Muscle of leg (tissue), 11 donors: ENCODE results near the gene PCDHB10. TPM values are rescaled to one million over a fixed set of nuclear protein-coding genes. Genes with fewer than 3 reads are reported as not detected.
A peak's percentile ranks its signal among the peaks of the same experiment; 100 is the strongest.
"Not testable (repeated sequence)": the region's sequence is repeated elsewhere in the genome, so short reads cannot be mapped to it uniquely, and the experiment has no call there.

Experiments used
- DNase-seq: peaks from one replicate; pipeline ENCODE4 v3.0.0; 2013
- H3K27ac ChIP-seq: one replicate; pipeline ENCODE4 v1.5.1; 2013; ENCODE audit warnings: mild to moderate bottlenecking, low read length, control low read depth
- H3K27me3 ChIP-seq: one replicate; pipeline ENCODE4 v1.6.1; 2013; ENCODE audit warnings: low read length; ENCODE audit not compliant: control insufficient read depth, insufficient read depth
- H3K36me3 ChIP-seq: one replicate; pipeline ENCODE4 v1.6.1; 2013; ENCODE audit warnings: low read length; ENCODE audit not compliant: control insufficient read depth, insufficient read depth
- H3K4me1 ChIP-seq: one replicate; pipeline ENCODE4 v1.6.1; 2013; ENCODE audit warnings: low read length; ENCODE audit not compliant: control insufficient read depth, insufficient read depth
- H3K4me3 ChIP-seq: one replicate; pipeline ENCODE4 v1.5.1; 2013; ENCODE audit warnings: low read length, control low read depth
- H3K9me3 ChIP-seq: replicated peaks from 2 replicates; pipeline ENCODE4 v1.6.1; 2013; ENCODE audit warnings: low read depth, low read length; ENCODE audit not compliant: control insufficient read depth
- WGBS: methylation state at CpG from one replicate; pipeline ENCODE4 v1.1.5; 2013; ENCODE audit warnings: missing lambda C conversion rate; ENCODE audit not compliant: insufficient coverage; 5-methylcytosine and 5-hydroxymethylcytosine counted together
- polyA plus RNA-seq, 8 donors: library from polyadenylated mRNA; unstranded; fragments of 120-200 nt; gene quantifications; one replicate each; pipeline versions ENCODE4 v1.2.1 to v1.2.3, GENCODE V29; 2013; ENCODE audit warnings: inconsistent platforms in 1 of 8, low replicate concordance in 1 of 8; ENCODE audit not compliant: insufficient read length in 8 of 8, insufficient read depth in 1 of 8
- total RNA-seq: library from RNA; stranded (reverse); fragments of 120-200 nt; gene quantifications from one replicate; pipeline ENCODE4 v1.2.4, GENCODE V29; 2013

Gene PCDHB10
- total and polyA plus RNA-seq, 9 donors: 2.1 to 5.1 (median 4.7) TPM

DNA sequence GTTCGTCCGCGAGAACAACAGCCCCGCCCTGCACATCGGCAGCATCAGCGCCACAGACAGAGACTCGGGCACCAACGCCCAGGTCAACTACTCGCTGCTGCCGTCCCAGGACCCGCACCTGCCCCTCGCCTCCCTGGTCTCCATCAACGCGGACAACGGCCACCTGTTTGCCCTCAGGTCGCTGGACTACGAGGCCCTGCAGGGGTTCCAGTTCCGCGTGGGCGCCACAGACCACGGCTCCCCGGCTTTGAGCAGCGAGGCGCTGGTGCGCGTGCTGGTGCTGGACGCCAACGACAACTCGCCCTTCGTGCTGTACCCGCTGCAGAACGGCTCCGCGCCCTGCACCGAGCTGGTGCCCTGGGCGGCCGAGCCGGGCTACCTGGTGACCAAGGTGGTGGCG, 18.1 kb downstream of the PCDHB10 start:
- not testable (repeated sequence) for H3K27me3 ChIP-seq, H3K4me3 ChIP-seq, DNase-seq, H3K36me3 ChIP-seq, H3K4me1 ChIP-seq, H3K27ac ChIP-seq
- 31% methylated on average over 16 of the region's 39 CpGs for WGBS
- peaks cover 43% of the 10 kb centered on the region for H3K9me3 ChIP-seq

DNA sequence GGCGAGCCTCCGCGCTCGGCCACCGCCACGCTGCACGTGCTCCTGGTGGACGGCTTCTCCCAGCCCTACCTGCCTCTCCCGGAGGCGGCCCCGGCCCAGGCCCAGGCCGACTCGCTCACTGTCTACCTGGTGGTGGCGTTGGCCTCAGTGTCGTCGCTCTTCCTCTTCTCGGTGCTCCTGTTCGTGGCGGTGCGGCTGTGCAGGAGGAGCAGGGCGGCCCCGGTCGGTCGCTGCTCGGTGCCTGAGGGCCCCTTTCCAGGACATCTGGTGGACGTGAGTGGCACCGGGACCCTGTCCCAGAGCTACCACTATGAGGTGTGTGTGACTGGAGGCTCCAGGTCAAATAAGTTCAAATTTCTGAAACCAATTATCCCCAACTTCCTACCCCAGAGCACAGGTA, 18.7 kb downstream of the PCDHB10 start:
- H3K27ac ChIP-seq, H3K4me1 ChIP-seq, H3K36me3 ChIP-seq, H3K4me3 ChIP-seq, H3K27me3 ChIP-seq, DNase-seq: not testable (repeated sequence)
- H3K9me3 ChIP-seq: peaks cover 42% of the 10 kb centered on the region
- 19% methylated on average over 8 of the region's 27 CpGs for WGBS

DNA sequence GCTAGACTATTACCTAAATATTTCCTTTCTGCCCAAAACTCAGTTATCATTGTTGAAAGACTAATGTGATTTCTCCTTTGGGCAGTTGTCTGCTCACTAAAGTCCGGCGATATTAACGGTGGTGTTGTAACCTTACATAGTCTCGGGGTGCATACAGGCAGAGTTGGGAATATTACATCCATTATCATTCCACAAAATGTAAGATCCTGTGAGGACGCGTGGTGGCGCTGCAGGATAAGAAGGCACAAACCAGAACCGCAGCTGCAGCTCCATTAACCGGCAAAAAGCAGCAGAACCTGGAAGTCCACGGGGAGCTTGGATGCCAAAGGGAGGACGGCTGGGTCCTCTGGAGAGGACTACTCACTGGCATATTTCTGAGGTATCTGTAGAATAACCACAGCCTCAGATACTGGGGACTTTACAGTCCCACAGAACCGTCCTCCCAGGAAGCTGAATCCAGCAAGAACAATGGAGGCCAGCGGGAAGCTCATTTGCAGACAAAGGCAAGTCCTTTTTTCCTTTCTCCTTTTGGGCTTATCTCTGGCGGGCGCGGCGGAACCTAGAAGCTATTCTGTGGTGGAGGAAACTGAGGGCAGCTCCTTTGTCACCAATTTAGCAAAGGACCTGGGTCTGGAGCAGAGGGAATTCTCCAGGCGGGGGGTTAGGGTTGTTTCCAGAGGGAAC, 21.6 kb downstream of the PCDHB10 start, which contains the start of gene PCDHB13:
PCDHB13 (plus strand) TSS at position 264 of the 684 bp plus-strand sequence; CDS start at position 469, 205 bp downstream.
- not testable (repeated sequence) for H3K36me3 ChIP-seq, H3K27me3 ChIP-seq, H3K27ac ChIP-seq, H3K4me1 ChIP-seq, H3K4me3 ChIP-seq
- WGBS: no CpG with 5 or more reads among the region's 18 CpGs
- H3K9me3 ChIP-seq: peaks cover 45% of the 10 kb centered on the region
- peak; percentile 22 for DNase-seq

DNA sequence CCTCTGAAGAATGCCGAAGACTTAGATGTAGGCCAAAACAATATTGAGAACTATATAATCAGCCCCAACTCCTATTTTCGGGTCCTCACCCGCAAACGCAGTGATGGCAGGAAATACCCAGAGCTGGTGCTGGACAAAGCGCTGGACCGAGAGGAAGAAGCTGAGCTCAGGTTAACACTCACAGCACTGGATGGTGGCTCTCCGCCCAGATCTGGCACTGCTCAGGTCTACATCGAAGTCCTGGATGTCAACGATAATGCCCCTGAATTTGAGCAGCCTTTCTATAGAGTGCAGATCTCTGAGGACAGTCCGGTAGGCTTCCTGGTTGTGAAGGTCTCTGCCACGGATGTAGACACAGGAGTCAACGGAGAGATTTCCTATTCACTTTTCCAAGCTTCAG, 22.4 kb downstream of the PCDHB10 start:
- 56% methylated on average over 3 of the region's 12 CpGs for WGBS
- H3K4me1 ChIP-seq, H3K4me3 ChIP-seq, H3K27ac ChIP-seq, DNase-seq, H3K36me3 ChIP-seq, H3K27me3 ChIP-seq: not testable (repeated sequence)
- peaks cover 42% of the 10 kb centered on the region for H3K9me3 ChIP-seq

DNA sequence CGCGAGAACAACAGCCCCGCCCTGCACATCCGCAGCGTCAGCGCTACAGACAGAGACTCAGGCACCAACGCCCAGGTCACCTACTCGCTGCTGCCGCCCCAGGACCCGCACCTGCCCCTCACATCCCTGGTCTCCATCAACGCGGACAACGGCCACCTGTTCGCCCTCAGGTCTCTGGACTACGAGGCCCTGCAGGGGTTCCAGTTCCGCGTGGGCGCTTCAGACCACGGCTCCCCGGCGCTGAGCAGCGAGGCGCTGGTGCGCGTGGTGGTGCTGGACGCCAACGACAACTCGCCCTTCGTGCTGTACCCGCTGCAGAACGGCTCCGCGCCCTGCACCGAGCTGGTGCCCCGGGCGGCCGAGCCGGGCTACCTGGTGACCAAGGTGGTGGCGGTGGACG, 23.4 kb downstream of the PCDHB10 start:
- H3K36me3 ChIP-seq, H3K27me3 ChIP-seq, DNase-seq, H3K4me3 ChIP-seq, H3K4me1 ChIP-seq, H3K27ac ChIP-seq: not testable (repeated sequence)
- 29% methylated on average over 21 of the region's 40 CpGs for WGBS
- H3K9me3 ChIP-seq: peaks cover 38% of the 10 kb centered on the region

DNA sequence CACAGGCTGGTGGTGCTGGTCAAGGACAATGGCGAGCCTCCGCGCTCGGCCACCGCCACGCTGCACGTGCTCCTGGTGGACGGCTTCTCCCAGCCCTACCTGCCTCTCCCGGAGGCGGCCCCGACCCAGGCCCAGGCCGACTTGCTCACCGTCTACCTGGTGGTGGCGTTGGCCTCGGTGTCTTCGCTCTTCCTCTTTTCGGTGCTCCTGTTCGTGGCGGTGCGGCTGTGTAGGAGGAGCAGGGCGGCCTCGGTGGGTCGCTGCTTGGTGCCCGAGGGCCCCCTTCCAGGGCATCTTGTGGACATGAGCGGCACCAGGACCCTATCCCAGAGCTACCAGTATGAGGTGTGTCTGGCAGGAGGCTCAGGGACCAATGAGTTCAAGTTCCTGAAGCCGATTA, 23.9 kb downstream of the PCDHB10 start:
- H3K4me3 ChIP-seq, DNase-seq, H3K27me3 ChIP-seq, H3K27ac ChIP-seq, H3K4me1 ChIP-seq, H3K36me3 ChIP-seq: not testable (repeated sequence)
- H3K9me3 ChIP-seq: peaks cover 40% of the 10 kb centered on the region
- WGBS: 35% methylated on average over 10 of the region's 26 CpGs

DNA sequence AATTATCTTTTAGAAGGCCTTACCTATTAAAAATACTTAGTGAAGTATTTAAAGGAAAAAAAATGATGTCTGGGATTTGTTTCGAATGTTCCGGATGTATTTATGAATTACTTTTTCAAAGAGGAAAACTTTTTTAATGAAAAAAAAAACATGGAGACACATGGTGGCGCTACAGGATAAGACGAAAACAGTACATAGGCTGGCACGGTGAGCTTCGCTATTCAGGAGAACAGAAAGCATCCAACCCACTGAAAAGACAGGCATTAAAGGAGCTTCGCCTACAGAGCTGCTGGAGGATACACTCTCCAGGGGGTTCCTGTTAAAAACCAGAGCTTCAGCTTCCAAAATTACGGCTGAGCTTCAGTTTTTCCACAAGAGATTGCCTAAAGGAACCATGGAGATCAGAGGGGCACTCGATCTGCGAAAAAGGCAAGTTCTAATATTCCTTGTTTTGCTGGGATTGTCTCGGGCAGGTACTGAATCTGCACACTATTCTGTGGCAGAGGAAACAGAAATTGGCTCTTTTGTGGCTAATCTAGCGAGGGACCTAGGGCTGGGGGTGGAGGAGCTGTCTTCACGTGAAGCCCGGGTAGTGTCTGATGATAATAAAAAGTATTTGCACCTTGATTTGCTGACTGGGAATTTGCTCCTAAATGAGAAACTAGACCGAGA, 31.1 kb downstream of the PCDHB10 start, which contains the start of gene PCDHB14:
PCDHB14 (plus strand) TSS at position 232 of the 672 bp plus-strand sequence; CDS start at position 395, 163 bp downstream.
- Histone ChIP-seq H3K4me1 (no peaks in the 10 kb centered on the region), H3K27ac (no peak within 1 kb of the TSS), H3K36me3 (no peaks in the 10 kb centered on the region), H3K9me3 (peaks cover 33% of the 10 kb centered on the region), H3K27me3 (no peaks in the 10 kb centered on the region), H3K4me3 (peak within 1 kb of the TSS; percentile 34)
- 18% methylated on average over 12 of the region's 15 CpGs for WGBS
- DNase-seq: peak; percentile 39

DNA sequence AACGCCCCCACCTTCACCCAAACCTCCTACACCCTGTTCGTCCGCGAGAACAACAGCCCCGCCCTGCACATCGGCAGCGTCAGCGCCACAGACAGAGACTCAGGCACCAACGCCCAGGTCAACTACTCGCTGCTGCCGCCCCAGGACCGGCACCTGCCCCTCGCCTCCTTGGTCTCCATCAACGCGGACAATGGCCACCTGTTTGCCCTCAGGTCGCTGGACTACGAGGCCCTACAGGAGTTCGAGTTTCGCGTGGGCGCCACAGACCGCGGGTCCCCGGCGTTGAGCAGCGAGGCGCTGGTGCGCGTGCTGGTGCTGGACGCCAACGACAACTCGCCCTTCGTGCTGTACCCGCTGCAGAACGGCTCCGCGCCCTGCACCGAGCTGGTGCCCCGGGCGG, 32.7 kb downstream of the PCDHB10 start:
- not testable (repeated sequence) for H3K27ac ChIP-seq, H3K27me3 ChIP-seq, DNase-seq, H3K36me3 ChIP-seq, H3K4me3 ChIP-seq, H3K4me1 ChIP-seq
- WGBS: 17% methylated on average over 11 of the region's 40 CpGs
- H3K9me3 ChIP-seq: peaks cover 30% of the 10 kb centered on the region

DNA sequence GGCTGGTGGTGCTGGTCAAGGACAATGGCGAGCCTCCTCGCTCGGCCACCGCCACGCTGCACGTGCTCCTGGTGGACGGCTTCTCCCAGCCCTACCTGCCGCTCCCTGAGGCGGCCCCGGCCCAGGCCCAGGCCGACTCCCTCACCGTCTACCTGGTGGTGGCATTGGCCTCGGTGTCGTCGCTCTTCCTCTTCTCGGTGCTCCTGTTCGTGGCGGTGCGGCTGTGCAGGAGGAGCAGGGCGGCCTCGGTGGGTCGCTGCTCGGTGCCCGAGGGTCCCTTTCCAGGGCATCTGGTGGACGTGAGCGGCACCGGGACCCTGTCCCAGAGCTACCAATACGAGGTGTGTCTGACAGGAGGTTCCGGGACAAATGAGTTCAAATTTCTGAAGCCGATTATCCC, 33.3 kb downstream of the PCDHB10 start:
- WGBS: 25% methylated on average over 22 of the region's 30 CpGs
- not testable (repeated sequence) for H3K4me1 ChIP-seq, H3K4me3 ChIP-seq, DNase-seq, H3K27me3 ChIP-seq, H3K36me3 ChIP-seq, H3K27ac ChIP-seq
- peaks cover 28% of the 10 kb centered on the region for H3K9me3 ChIP-seq

DNA sequence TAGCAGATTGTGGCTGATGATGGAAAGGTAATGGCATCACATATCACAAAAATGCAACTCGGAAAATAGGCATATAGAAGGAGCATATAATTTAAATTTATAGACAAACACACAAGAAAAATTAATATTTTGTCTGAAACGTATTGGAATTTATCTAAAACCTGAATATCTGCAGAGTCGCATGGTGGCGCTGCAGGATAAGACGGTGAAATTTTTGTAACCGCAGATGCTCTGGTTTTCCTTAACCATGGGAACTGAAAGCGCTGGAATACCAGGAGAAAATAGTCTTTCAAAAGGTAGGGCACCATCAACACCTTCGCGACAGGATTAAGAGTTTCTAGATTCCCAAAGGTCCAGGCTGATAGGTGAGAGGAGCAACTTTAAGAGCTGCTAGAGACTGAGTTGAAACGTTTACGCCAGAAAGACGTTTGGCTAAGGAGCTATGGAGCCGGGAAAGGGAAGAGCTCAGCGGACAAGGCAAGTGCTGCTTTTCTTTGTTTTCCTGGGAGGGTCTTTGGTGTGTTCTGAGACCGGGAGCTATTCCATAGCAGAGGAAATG, 42.0 kb downstream of the PCDHB10 start:
- Histone ChIP-seq H3K36me3 (no peaks in the 10 kb centered on the region), H3K9me3 (peaks cover 52% of the 10 kb centered on the region), H3K27me3 (peaks cover 11% of the 10 kb centered on the region), H3K4me1 (no peaks in the 10 kb centered on the region), H3K4me3 (peak overlapping the region; percentile 31), H3K27ac (no peak overlapping the region)
- peak; percentile 27 for DNase-seq
- WGBS: 8% methylated on average over 13 of the region's 15 CpGs
